GM06990 (cell line): ENCODE data around the gene MAP2K4.

Experiments
- DNase-seq: peaks from one replicate; pipeline ENCODE4 v3.0.0-alpha.2; 2011; ENCODE audit not compliant: insufficient read length; ENCODE audit errors: extremely low read depth
- H3K27me3 ChIP-seq: replicated peaks from 2 replicates; pipeline ENCODE4 v1.6.0; 2011; ENCODE audit warnings: low read length; ENCODE audit not compliant: control insufficient read depth, insufficient read depth
- H3K36me3 ChIP-seq: 2 replicates; pipeline ENCODE4 v1.5.1; 2011; ENCODE audit warnings: low read length; ENCODE audit not compliant: control insufficient read depth, insufficient read depth
- H3K4me3 ChIP-seq: replicated peaks from 2 replicates; pipeline ENCODE4 v1.5.1; 2011; ENCODE audit warnings: low read depth, mild to moderate bottlenecking, control low read depth, low read length
- CTCF ChIP-seq: IDR thresholded peaks from 2 replicates; pipeline ENCODE4 v1.5.1; 2011; ENCODE audit warnings: low read length, control low read depth, mild to moderate bottlenecking, inconsistent platforms; ENCODE audit not compliant: insufficient read depth, poor library complexity, severe bottlenecking

MAP2K4 gene

GRCh38 chr17:11997972-11998233 is 22.8 kb upstream of the MAP2K4 start:
- H3K36me3 ChIP-seq, result no peaks in the 10 kb centered on the region
- no peaks in the 10 kb centered on the region for H3K27me3 ChIP-seq
- no peak for TF ChIP-seq CTCF
- H3K4me3 ChIP-seq, result peak overlapping the region; percentile 78
- no peak for DNase-seq

- H3K27me3 ChIP-seq, result no peaks in the 10 kb centered on the region
- H3K36me3 ChIP-seq, result no peaks in the 10 kb centered on the region
- DNase-seq, result no peak
- TF ChIP-seq CTCF, result no peak
- H3K4me3 ChIP-seq, result no peak overlapping the region
Measured at GRCh38 chr17:11999696-12000095, 21.0 kb upstream of the MAP2K4 start.

- H3K36me3 ChIP-seq, result no peaks in the 10 kb centered on the region
- DNase-seq, result no peak
- no peak for TF ChIP-seq CTCF
- no peaks in the 10 kb centered on the region for H3K27me3 ChIP-seq
- H3K4me3 ChIP-seq, result no peak overlapping the region
Measured at GRCh38 chr17:12007466-12007865, 13.2 kb upstream of the MAP2K4 start.

- no peak for DNase-seq
- no peaks in the 10 kb centered on the region for H3K36me3 ChIP-seq
- H3K27me3 ChIP-seq, result no peaks in the 10 kb centered on the region
- H3K4me3 ChIP-seq, result peak overlapping the region; percentile 80
- TF ChIP-seq CTCF, result no peak
Measured at GRCh38 chr17:12021623-12022140, 1.0 kb downstream of the MAP2K4 start.

- no peaks in the 10 kb centered on the region for H3K36me3 ChIP-seq
- no peak for DNase-seq
- no peak overlapping the region for H3K4me3 ChIP-seq
- no peaks in the 10 kb centered on the region for H3K27me3 ChIP-seq
- no peak for TF ChIP-seq CTCF
Measured at GRCh38 chr17:12022310-12022709, 1.6 kb downstream of the MAP2K4 start.

- Histone ChIP-seq H3K27me3 (no peaks in the 10 kb centered on the region), H3K36me3 (no peaks in the 10 kb centered on the region), H3K4me3 (no peak overlapping the region)
- DNase-seq, result no peak
- no peak for TF ChIP-seq CTCF
Measured at GRCh38 chr17:12024327-12024726, 3.6 kb downstream of the MAP2K4 start.
